ENCODE results near the gene FAM47E. TPM values are rescaled to one million over a fixed set of nuclear protein-coding genes. Genes with fewer than 3 reads are reported as not detected.
A peak's percentile ranks its signal among the peaks of the same experiment; 100 is the strongest.

Gene FAM47E
- total and polyA plus RNA-seq, 2 of the 13 experiments (the other 11 are each of a cell fraction or from before 2014, with no cell fraction given), result 0.33 to 0.66 TPM

DNA sequence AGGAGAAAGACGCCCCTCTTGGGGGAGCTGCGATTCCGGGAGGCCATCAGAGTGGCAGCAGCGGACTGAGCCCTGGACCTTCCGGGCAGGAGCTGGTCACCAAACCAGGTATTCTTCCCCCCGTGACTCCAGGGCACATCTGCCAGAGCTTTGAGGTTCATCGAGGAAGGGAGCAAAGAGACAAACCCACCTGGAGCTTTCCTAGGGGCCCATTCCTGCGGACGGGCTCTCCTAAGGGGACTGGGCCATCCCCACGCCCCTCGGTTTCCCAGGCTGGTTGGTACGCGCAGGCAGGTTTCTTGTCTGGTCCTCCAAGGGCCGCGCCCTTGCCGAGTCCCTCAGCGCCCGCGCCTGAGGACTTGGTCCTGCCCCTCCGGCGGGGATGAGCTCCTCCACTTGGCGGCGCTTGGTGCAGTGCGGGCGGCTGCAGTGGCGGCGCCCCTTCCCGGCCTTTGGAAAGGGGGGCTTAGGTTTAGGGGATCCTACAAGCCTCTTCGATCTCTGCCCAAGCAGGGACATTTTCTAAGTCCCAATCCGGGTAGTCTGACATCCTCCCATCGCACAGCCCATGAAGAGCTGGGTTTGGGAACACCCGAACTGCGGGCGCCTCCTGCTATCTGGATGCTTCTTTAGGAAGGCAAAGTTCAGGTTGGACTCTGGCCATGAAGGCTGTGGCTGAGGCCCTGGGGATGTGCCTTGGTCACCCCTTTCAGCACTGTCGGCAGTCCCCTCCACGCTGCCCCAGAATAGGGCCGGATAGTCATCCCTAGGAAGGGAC lies 55.5 kb downstream of the FAM47E start (continued):
- TF ChIP-seq, protein P1, sequence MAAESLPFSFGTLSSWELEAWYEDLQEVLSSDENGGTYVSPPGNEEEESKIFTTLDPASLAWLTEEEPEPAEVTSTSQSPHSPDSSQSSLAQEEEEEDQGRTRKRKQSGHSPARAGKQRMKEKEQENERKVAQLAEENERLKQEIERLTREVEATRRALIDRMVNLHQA (CRISPR knock-in tag; IDR thresholded peaks at IDR 0.05), result no peak

DNA sequence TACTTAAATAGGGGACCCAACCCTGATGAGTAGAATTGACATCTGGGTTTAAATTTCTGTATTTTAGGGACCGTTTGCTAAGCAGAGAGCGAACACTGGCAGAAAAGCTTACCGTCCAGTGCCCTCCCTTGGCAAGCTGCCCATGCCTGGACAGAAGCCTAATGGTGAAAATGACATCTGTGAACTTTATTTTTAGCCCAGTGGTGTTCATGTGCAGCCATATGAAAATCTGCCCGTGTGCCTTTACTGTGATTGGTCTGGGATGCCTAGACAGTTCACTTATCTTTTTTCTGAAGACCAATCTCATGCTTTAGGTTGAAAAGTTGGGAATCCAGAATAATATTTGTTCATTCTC lies 56.1 kb downstream of the FAM47E start:
- H3K4me1 ChIP-seq (ENCODE audit: insufficient read depth, low read length), result peaks cover 71% of the 10 kb centered on the region
- ChIA-PET CTCF (ENCODE audit: low intra/inter-chr PET ratio, low total read pairs) (interaction anchor here (1.3 kb wide), 1 partner anchor 71 kb away, joined by 5 read pairs; no protein-coding TSS in a partner anchor), POLR2A (interaction anchor here (1.0 to 3.5 kb wide), 5 partner anchors 27 to 93 kb away, joined by 3 to 22 read pairs (median 4); no protein-coding TSS in a partner anchor)
- FAIRE-seq (no peak), ATAC-seq (no peak), DNase-seq (ENCODE audit: low spot score) (no peak)
- peak overlapping the region; percentile 79 to 99 (median 92) for H3K4me3 ChIP-seq (replicated peaks in 1 of 3; ENCODE audit: insufficient read depth in 1 of 3, low read depth in 2 of 3, low read length in 3 of 3)
- peak overlapping the region; percentile 81 for H3K27ac ChIP-seq (ENCODE audit: extremely low read length, insufficient read depth, low read length)
- no peaks in the 10 kb centered on the region for H4K20me1 ChIP-seq (ENCODE audit: insufficient read depth, low read length)
- H2AFZ ChIP-seq (ENCODE audit: low read length), result no peak overlapping the region
- H3K27me3 ChIP-seq (ENCODE audit: control insufficient read depth in 1 of 2, insufficient read depth in 2 of 2, low read length in 2 of 2), result no peaks in the 10 kb centered on the region; a peak in 1 of 5 replicates
- peaks cover 4 to 7% of the 10 kb centered on the region in 2 experiments; a peak in 3 of 5 replicates for H3K36me3 ChIP-seq (replicated peaks in 1 of 2; ENCODE audit: control insufficient read depth in 1 of 2, insufficient read depth in 2 of 2, low read length in 2 of 2)
- no peaks in the 10 kb centered on the region for H3K9me3 ChIP-seq (ENCODE audit: low read length)
- H3K9ac ChIP-seq (ENCODE audit: insufficient read depth, low read depth, low read length), result peak overlapping the region; percentile 89; the same call in 1 of the 2 replicates
- TF ChIP-seq HCFC1 (IDR thresholded peaks at IDR 0.05; ENCODE audit: low read depth, low read length), result no peak
- peak; percentile 35; the same call in 1 of the 2 replicates for TF ChIP-seq CC2D1A (CRISPR knock-in tag; IDR thresholded peaks at IDR 0.05)
- no TSS peak for BruUV-seq (replicated peaks)
- in situ Hi-C loops (cut with HindIII; ENCODE audit: extremely low pct_ligation_motif_present, low pct_unique_long_range_greater_than_20kb) (loop anchor here (10.0 kb wide), 1 partner anchor 133 kb away; no protein-coding TSS in a partner anchor), intact Hi-C loops (cut with micrococcal nuclease; ENCODE audit: unreplicated experiment) (loop anchor here (1.0 to 2.0 kb wide), 5 partner anchors 35 to 127 kb away; partner anchors contain the start of genes FAM47E and SCARB2)
- peak overlapping the region; percentile 86 for H3K4me2 ChIP-seq (ENCODE audit: low read depth, low read length)
- peaks cover 10% of the 10 kb centered on the region for H3K79me2 ChIP-seq (ENCODE audit: insufficient read depth, low read length)
- 14% methylated on average over 4 of the region's 4 CpGs for WGBS (ENCODE audit: low lambda C conversion rate)

DNA sequence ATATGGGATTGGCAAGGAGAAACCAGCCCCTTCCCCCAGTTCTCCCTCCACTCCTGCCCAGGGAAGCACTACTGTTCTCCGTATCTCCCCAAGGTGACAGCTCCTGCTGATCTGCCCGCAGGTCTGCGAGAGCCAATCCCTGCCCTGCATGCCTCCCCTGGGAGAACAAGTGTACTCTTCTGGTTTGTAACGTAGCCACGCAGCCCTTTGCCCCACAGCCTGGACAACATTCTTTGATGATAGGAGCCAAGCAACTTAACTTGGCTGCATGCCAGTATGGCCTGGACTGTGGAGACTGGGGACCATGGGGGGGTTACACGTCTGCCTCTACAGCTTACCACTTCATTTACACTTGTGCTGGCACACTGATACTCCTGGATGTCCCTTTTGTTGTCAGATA lies 57.0 kb downstream of the FAM47E start:
- BruUV-seq (replicated peaks), result no TSS peak
- TF ChIP-seq HMG20A (CRISPR knock-in tag; IDR thresholded peaks at IDR 0.05; ENCODE audit: borderline replicate concordance) (peak; percentile 52; the same call in 1 of the 2 replicates), ZBTB38 (CRISPR knock-in tag; IDR thresholded peaks at IDR 0.05) (peak; percentile 79), IRF2 (CRISPR knock-in tag; IDR thresholded peaks at IDR 0.05) (peak; percentile 79; the same call in 1 of the 2 replicates)
- TF ChIP-seq, protein P2, sequence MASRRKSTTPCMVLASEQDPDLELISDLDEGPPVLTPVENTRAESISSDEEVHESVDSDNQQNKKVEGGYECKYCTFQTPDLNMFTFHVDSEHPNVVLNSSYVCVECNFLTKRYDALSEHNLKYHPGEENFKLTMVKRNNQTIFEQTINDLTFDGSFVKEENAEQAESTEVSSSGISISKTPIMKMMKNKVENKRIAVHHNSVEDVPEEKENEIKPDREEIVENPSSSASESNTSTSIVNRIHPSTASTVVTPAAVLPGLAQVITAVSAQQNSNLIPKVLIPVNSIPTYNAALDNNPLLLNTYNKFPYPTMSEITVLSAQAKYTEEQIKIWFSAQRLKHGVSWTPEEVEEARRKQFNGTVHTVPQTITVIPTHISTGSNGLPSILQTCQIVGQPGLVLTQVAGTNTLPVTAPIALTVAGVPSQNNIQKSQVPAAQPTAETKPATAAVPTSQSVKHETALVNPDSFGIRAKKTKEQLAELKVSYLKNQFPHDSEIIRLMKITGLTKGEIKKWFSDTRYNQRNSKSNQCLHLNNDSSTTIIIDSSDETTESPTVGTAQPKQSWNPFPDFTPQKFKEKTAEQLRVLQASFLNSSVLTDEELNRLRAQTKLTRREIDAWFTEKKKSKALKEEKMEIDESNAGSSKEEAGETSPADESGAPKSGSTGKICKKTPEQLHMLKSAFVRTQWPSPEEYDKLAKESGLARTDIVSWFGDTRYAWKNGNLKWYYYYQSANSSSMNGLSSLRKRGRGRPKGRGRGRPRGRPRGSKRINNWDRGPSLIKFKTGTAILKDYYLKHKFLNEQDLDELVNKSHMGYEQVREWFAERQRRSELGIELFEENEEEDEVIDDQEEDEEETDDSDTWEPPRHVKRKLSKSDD (CRISPR knock-in tag; IDR thresholded peaks at IDR 0.05; ENCODE audit: low read depth), result no peak
- TF ChIP-seq, protein P3, sequence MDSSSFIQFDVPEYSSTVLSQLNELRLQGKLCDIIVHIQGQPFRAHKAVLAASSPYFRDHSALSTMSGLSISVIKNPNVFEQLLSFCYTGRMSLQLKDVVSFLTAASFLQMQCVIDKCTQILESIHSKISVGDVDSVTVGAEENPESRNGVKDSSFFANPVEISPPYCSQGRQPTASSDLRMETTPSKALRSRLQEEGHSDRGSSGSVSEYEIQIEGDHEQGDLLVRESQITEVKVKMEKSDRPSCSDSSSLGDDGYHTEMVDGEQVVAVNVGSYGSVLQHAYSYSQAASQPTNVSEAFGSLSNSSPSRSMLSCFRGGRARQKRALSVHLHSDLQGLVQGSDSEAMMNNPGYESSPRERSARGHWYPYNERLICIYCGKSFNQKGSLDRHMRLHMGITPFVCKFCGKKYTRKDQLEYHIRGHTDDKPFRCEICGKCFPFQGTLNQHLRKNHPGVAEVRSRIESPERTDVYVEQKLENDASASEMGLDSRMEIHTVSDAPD (CRISPR knock-in tag; IDR thresholded peaks at IDR 0.05), result no peak

More for the DNA sequence above, 57.0 kb downstream of the FAM47E start:
- in situ Hi-C loops (cut with HindIII; ENCODE audit: extremely low pct_ligation_motif_present, low pct_unique_long_range_greater_than_20kb) (loop anchor here (10.0 kb wide), 1 partner anchor 134 kb away; no protein-coding TSS in a partner anchor), intact Hi-C loops (cut with micrococcal nuclease; ENCODE audit: unreplicated experiment) (loop anchor here (2.0 kb wide), 1 partner anchor 58 kb away; the partner anchor contains the start of gene FAM47E)
- peaks cover 4 to 7% of the 10 kb centered on the region in 2 experiments; a peak in 3 of 5 replicates for H3K36me3 ChIP-seq (replicated peaks in 1 of 2; ENCODE audit: control insufficient read depth in 1 of 2, insufficient read depth in 2 of 2, low read length in 2 of 2)
- H3K9me3 ChIP-seq (ENCODE audit: low read length), result no peaks in the 10 kb centered on the region
- no peaks in the 10 kb centered on the region; a peak in 1 of 5 replicates for H3K27me3 ChIP-seq (ENCODE audit: control insufficient read depth in 1 of 2, insufficient read depth in 2 of 2, low read length in 2 of 2)
- H3K9ac ChIP-seq (ENCODE audit: insufficient read depth, low read depth, low read length), result no peak overlapping the region
- WGBS (ENCODE audit: low lambda C conversion rate), result 0% methylated on average over 1 of the region's 6 CpGs
- peak; percentile 87 for DNase-seq (ENCODE audit: low spot score)
- peaks cover 66% of the 10 kb centered on the region for H3K4me1 ChIP-seq (ENCODE audit: insufficient read depth, low read length)
- peak; percentile 47 for ATAC-seq
- peak overlapping the region; percentile 52 for H3K27ac ChIP-seq (ENCODE audit: extremely low read length, insufficient read depth, low read length)
- peak overlapping the region; percentile 86 for H3K4me2 ChIP-seq (ENCODE audit: low read depth, low read length)
- CTCF ChIA-PET (ENCODE audit: low intra/inter-chr PET ratio, low total read pairs), result no interaction called here
- no peaks in the 10 kb centered on the region for H4K20me1 ChIP-seq (ENCODE audit: insufficient read depth, low read length)
- FAIRE-seq, result peak; percentile 88
- POLR2A ChIA-PET, result interaction anchor here (1.8 kb wide), 1 partner anchor 48 kb away, joined by 6 read pairs; no protein-coding TSS in a partner anchor
- peaks cover 10% of the 10 kb centered on the region for H3K79me2 ChIP-seq (ENCODE audit: insufficient read depth, low read length)
- peak overlapping the region in 1 of 3 experiments; percentile 79; a peak in 3 of 6 replicates for H3K4me3 ChIP-seq (replicated peaks in 1 of 3; ENCODE audit: insufficient read depth in 1 of 3, low read depth in 2 of 3, low read length in 3 of 3)
- H2AFZ ChIP-seq (ENCODE audit: low read length), result no peak overlapping the region
